ENCODE data around the gene KRT86. TPM values are rescaled to one million over a fixed set of nuclear protein-coding genes. Genes with fewer than 3 reads are reported as not detected.

Gene KRT86
- total and polyA plus RNA-seq, 2 experiments from 2014 or later = 0.16 TPM; not detected in 1

DNA sequence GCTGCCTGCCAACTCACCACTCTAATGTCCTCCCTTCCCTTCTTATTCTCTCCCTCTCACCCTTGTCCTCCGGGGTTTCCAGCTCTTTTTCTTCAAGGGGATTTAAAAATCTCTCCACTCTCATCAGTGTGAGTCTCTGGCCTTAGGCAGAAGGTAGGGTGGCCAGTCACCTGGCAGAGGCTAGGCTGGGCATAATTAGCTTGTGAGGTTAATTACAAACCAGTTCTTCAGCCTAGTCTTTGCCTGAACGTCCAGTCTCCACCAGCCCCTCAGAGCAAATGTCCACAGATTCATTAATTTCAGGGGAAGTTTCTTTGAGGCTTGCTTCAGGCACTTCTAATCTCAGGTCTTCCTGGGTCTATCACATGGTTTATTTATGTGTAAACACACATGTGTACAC, 34.7 kb upstream of the KRT86 start:
- Mint-ChIP-seq H3K4me1 (peaks cover 36% of the 10 kb centered on the region), H3K27me3 (ENCODE audit: insufficient read depth, low read depth, poor library complexity) (peaks cover 23% of the 10 kb centered on the region), H3K36me3 (ENCODE audit: low read depth) (peaks cover 14% of the 10 kb centered on the region), H3K27ac (no peak overlapping the region), H3K9me3 (no peaks in the 10 kb centered on the region), H3K4me3 (no peak overlapping the region)
- H3K4me1 ChIP-seq (ENCODE audit: insufficient read depth) = peaks cover 16% of the 10 kb centered on the region
- no peak overlapping the region for H3K4me3 ChIP-seq
- H3K4me2 ChIP-seq = no peak overlapping the region
- H3K27ac ChIP-seq (ENCODE audit: low read depth) = no peak overlapping the region
- H3K9me2 ChIP-seq (ENCODE audit: insufficient read depth) = 0 out of 2 replicates have a peak, but pooled peaks cover 5% of the 10 kb centered on the region
- H3K36me3 ChIP-seq (ENCODE audit: insufficient read depth) = no peaks in the 10 kb centered on the region
- H4K20me1 ChIP-seq (replicated peaks; ENCODE audit: insufficient read depth) = no peaks in the 10 kb centered on the region
- no peak for DNase-seq (ENCODE audit: low spot score)
- no peak for ATAC-seq
- H2AFZ ChIP-seq = no peak overlapping the region
- H3K27me3 ChIP-seq (ENCODE audit: insufficient read depth) = 0 out of 2 replicates have a peak, but pooled peaks cover under 1% of the 10 kb centered on the region
- no peaks in the 10 kb centered on the region for H3K79me2 ChIP-seq (replicated peaks; ENCODE audit: insufficient read depth)
- TF ChIP-seq NANOG (IDR thresholded peaks at IDR 0.05; ENCODE audit: borderline replicate concordance) (no peak), STAT1 (IDR thresholded peaks at IDR 0.05; ENCODE audit: unreplicated experiment) (no peak), ZNF114 (CRISPR knock-in tag; IDR thresholded peaks at IDR 0.05) (no peak), EZH2phosphoT487 (IDR thresholded peaks at IDR 0.05; ENCODE audit: unreplicated experiment) (no peak), EZH2 (IDR thresholded peaks at IDR 0.05; ENCODE audit: low read depth, unreplicated experiment) (no peak), JUNB (IDR thresholded peaks at IDR 0.05; ENCODE audit: unreplicated experiment) (no peak), CREB1 (CRISPR knock-in tag; IDR thresholded peaks at IDR 0.05; ENCODE audit: low read depth) (no peak), POLR2AphosphoS5 (IDR thresholded peaks at IDR 0.05; ENCODE audit: low read depth) (no peak), ZNF331 (CRISPR knock-in tag; IDR thresholded peaks at IDR 0.05; ENCODE audit: low read depth) (no peak)
- TF ChIP-seq, protein P1, sequence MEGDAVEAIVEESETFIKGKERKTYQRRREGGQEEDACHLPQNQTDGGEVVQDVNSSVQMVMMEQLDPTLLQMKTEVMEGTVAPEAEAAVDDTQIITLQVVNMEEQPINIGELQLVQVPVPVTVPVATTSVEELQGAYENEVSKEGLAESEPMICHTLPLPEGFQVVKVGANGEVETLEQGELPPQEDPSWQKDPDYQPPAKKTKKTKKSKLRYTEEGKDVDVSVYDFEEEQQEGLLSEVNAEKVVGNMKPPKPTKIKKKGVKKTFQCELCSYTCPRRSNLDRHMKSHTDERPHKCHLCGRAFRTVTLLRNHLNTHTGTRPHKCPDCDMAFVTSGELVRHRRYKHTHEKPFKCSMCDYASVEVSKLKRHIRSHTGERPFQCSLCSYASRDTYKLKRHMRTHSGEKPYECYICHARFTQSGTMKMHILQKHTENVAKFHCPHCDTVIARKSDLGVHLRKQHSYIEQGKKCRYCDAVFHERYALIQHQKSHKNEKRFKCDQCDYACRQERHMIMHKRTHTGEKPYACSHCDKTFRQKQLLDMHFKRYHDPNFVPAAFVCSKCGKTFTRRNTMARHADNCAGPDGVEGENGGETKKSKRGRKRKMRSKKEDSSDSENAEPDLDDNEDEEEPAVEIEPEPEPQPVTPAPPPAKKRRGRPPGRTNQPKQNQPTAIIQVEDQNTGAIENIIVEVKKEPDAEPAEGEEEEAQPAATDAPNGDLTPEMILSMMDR (conservative IDR thresholded peaks at IDR 0.05; ENCODE audit: low read depth in 2 of 2) = no peak
- TF ChIP-seq, protein P2, sequence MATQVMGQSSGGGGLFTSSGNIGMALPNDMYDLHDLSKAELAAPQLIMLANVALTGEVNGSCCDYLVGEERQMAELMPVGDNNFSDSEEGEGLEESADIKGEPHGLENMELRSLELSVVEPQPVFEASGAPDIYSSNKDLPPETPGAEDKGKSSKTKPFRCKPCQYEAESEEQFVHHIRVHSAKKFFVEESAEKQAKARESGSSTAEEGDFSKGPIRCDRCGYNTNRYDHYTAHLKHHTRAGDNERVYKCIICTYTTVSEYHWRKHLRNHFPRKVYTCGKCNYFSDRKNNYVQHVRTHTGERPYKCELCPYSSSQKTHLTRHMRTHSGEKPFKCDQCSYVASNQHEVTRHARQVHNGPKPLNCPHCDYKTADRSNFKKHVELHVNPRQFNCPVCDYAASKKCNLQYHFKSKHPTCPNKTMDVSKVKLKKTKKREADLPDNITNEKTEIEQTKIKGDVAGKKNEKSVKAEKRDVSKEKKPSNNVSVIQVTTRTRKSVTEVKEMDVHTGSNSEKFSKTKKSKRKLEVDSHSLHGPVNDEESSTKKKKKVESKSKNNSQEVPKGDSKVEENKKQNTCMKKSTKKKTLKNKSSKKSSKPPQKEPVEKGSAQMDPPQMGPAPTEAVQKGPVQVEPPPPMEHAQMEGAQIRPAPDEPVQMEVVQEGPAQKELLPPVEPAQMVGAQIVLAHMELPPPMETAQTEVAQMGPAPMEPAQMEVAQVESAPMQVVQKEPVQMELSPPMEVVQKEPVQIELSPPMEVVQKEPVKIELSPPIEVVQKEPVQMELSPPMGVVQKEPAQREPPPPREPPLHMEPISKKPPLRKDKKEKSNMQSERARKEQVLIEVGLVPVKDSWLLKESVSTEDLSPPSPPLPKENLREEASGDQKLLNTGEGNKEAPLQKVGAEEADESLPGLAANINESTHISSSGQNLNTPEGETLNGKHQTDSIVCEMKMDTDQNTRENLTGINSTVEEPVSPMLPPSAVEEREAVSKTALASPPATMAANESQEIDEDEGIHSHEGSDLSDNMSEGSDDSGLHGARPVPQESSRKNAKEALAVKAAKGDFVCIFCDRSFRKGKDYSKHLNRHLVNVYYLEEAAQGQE (IDR thresholded peaks at IDR 0.05; ENCODE audit: unreplicated experiment) = no peak
- TF ChIP-seq, protein P3, sequence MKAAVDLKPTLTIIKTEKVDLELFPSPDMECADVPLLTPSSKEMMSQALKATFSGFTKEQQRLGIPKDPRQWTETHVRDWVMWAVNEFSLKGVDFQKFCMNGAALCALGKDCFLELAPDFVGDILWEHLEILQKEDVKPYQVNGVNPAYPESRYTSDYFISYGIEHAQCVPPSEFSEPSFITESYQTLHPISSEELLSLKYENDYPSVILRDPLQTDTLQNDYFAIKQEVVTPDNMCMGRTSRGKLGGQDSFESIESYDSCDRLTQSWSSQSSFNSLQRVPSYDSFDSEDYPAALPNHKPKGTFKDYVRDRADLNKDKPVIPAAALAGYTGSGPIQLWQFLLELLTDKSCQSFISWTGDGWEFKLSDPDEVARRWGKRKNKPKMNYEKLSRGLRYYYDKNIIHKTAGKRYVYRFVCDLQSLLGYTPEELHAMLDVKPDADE (IDR thresholded peaks at IDR 0.05) = no peak
- TF ChIP-seq, protein P4, sequence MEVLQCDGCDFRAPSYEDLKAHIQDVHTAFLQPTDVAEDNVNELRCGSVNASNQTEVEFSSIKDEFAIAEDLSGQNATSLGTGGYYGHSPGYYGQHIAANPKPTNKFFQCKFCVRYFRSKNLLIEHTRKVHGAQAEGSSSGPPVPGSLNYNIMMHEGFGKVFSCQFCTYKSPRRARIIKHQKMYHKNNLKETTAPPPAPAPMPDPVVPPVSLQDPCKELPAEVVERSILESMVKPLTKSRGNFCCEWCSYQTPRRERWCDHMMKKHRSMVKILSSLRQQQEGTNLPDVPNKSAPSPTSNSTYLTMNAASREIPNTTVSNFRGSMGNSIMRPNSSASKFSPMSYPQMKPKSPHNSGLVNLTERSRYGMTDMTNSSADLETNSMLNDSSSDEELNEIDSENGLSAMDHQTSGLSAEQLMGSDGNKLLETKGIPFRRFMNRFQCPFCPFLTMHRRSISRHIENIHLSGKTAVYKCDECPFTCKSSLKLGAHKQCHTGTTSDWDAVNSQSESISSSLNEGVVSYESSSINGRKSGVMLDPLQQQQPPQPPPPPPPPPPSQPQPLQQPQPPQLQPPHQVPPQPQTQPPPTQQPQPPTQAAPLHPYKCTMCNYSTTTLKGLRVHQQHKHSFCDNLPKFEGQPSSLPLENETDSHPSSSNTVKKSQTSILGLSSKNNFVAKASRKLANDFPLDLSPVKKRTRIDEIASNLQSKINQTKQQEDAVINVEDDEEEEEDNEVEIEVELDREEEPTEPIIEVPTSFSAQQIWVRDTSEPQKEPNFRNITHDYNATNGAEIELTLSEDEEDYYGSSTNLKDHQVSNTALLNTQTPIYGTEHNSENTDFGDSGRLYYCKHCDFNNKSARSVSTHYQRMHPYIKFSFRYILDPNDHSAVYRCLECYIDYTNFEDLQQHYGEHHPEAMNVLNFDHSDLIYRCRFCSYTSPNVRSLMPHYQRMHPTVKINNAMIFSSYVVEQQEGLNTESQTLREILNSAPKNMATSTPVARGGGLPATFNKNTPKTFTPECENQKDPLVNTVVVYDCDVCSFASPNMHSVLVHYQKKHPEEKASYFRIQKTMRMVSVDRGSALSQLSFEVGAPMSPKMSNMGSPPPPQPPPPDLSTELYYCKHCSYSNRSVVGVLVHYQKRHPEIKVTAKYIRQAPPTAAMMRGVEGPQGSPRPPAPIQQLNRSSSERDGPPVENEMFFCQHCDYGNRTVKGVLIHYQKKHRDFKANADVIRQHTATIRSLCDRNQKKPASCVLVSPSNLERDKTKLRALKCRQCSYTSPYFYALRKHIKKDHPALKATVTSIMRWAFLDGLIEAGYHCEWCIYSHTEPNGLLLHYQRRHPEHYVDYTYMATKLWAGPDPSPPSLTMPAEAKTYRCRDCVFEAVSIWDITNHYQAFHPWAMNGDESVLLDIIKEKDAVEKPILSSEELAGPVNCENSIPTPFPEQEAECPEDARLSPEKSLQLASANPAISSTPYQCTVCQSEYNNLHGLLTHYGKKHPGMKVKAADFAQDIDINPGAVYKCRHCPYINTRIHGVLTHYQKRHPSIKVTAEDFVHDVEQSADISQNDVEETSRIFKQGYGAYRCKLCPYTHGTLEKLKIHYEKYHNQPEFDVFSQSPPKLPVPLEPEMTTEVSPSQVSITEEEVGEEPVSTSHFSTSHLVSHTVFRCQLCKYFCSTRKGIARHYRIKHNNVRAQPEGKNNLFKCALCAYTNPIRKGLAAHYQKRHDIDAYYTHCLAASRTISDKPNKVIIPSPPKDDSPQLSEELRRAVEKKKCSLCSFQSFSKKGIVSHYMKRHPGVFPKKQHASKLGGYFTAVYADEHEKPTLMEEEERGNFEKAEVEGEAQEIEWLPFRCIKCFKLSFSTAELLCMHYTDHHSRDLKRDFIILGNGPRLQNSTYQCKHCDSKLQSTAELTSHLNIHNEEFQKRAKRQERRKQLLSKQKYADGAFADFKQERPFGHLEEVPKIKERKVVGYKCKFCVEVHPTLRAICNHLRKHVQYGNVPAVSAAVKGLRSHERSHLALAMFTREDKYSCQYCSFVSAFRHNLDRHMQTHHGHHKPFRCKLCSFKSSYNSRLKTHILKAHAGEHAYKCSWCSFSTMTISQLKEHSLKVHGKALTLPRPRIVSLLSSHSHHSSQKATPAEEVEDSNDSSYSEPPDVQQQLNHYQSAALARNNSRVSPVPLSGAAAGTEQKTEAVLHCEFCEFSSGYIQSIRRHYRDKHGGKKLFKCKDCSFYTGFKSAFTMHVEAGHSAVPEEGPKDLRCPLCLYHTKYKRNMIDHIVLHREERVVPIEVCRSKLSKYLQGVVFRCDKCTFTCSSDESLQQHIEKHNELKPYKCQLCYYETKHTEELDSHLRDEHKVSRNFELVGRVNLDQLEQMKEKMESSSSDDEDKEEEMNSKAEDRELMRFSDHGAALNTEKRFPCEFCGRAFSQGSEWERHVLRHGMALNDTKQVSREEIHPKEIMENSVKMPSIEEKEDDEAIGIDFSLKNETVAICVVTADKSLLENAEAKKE (CRISPR knock-in tag; IDR thresholded peaks at IDR 0.05) = no peak
- no peaks in the 10 kb centered on the region for H3F3A ChIP-seq (replicated peaks; ENCODE audit: low read depth)
